K562 (cell line): ENCODE results near the gene MYO9A. TPM values are rescaled to one million over a fixed set of nuclear protein-coding genes. Genes with fewer than 3 reads are reported as not detected.

Experiments
- ARID3A ChIP-seq: IDR thresholded peaks from 2 replicates; pipeline ENCODE4 v1.6.1; 2012; ENCODE audit warnings: low read depth, low read length, improper control_type of control experiment, borderline replicate concordance
- CBX2 ChIP-seq: fragments of 200-600 bp; sonication (generic); IDR thresholded peaks from one replicate; pipeline ENCODE4 v1.6.1; 2012; ENCODE audit warnings: mild to moderate bottlenecking, low read length, inconsistent platforms; ENCODE audit not compliant: insufficient read depth, poor library complexity, severe bottlenecking
- CBX5 ChIP-seq: IDR thresholded peaks from 2 replicates; pipeline ENCODE4 v1.6.1; 2014; ENCODE audit warnings: low read depth, borderline replicate concordance
- CEBPZ ChIP-seq: fragments of 150-350 bp; IDR thresholded peaks from 2 replicates; pipeline ENCODE4 v1.6.1; 2014; ENCODE audit warnings: low read depth, mild to moderate bottlenecking, low read length, borderline replicate concordance
- DNMT1 ChIP-seq: fragments of 450-650 bp; IDR thresholded peaks from 2 replicates; pipeline ENCODE4 v1.6.1; 2016; ENCODE audit warnings: antibody characterized with exemption, mild to moderate bottlenecking
- ELK1 ChIP-seq: sonication (generic); formaldehyde crosslinking; IDR thresholded peaks from 2 replicates; pipeline ENCODE4 v1.8.1; 2022; ENCODE audit warnings: missing genetic modification reagents
- EP400 ChIP-seq: fragments of 450-650 bp; IDR thresholded peaks from 2 replicates; pipeline ENCODE4 v1.6.1; 2017; ENCODE audit warnings: antibody characterized with exemption, mild to moderate bottlenecking, moderate library complexity
- FOXJ3 ChIP-seq: sonication (generic); formaldehyde crosslinking; IDR thresholded peaks from 2 replicates; pipeline ENCODE4 v1.4.0; 2020; ENCODE audit warnings: mild to moderate bottlenecking, missing genetic modification reagents
- GABPB1 ChIP-seq: sonication (generic); formaldehyde crosslinking; IDR thresholded peaks from 2 replicates; pipeline ENCODE4 v1.8.0; 2022; ENCODE audit warnings: mild to moderate bottlenecking, missing genetic modification reagents
- HDGF ChIP-seq: fragments of 450-650 bp; IDR thresholded peaks from 2 replicates; pipeline ENCODE4 v1.6.1; 2016
- JUNB ChIP-seq: fragments of 450-650 bp; formaldehyde crosslinking; conservative IDR thresholded peaks from 2 replicates; pipeline ENCODE4 v1.4.0; 2020; ENCODE audit warnings: mild to moderate bottlenecking
- MTA1 ChIP-seq: fragments of 450-650 bp; IDR thresholded peaks from 2 replicates; pipeline ENCODE4 v1.6.1; 2017; ENCODE audit warnings: borderline replicate concordance
- POLR2H ChIP-seq: IDR thresholded peaks from 2 replicates; pipeline ENCODE4 v1.6.1; 2016; ENCODE audit warnings: missing genetic modification characterization, low read depth, mild to moderate bottlenecking, control low read depth, missing compliant biosample characterization, moderate library complexity
- POLR3A ChIP-seq: IDR thresholded peaks from 2 replicates; pipeline ENCODE4 v1.6.1; 2011; ENCODE audit warnings: borderline replicate concordance, mild to moderate bottlenecking, moderate library complexity; ENCODE audit not compliant: insufficient read length, insufficient read depth; ENCODE audit errors: extremely low read depth
- RAD51 ChIP-seq: fragments of 450-650 bp; IDR thresholded peaks from 2 replicates; pipeline ENCODE4 v1.7.1; 2016; ENCODE audit warnings: low read depth, mild to moderate bottlenecking, borderline replicate concordance
- SPI1 ChIP-seq: IDR thresholded peaks from 2 replicates; pipeline ENCODE4 v1.6.1; 2011; ENCODE audit warnings: low read depth, low read length, control low read depth, borderline replicate concordance
- TAF1 ChIP-seq: IDR thresholded peaks from 2 replicates; pipeline ENCODE4 v1.6.1; 2011; ENCODE audit warnings: mild to moderate bottlenecking, low read length, moderate library complexity; ENCODE audit not compliant: insufficient read depth, control insufficient read depth, severe bottlenecking; ENCODE audit errors: extremely low read depth
- TEAD1 ChIP-seq, 2 experiments: fragments of 450-650 bp in 1 of 2; sonication (generic) in 1 of 2; formaldehyde crosslinking; IDR thresholded peaks; 2 replicates each; pipeline versions ENCODE4 v1.4.0 to v1.8.0; 2020 to 2022; ENCODE audit warnings: mild to moderate bottlenecking in 2 of 2, missing genetic modification reagents in 1 of 2
- ZBTB17 ChIP-seq: fragments of 450-650 bp; formaldehyde crosslinking; IDR thresholded peaks from 2 replicates; pipeline ENCODE4 v1.4.0; 2020; ENCODE audit warnings: mild to moderate bottlenecking
- ZNF436 ChIP-seq: fragments of 250-450, 450-650 bp; sonication (Bioruptor Pico); formaldehyde crosslinking; IDR thresholded peaks from 2 replicates; pipeline ENCODE4 v1.7.0; 2020; ENCODE audit warnings: mild to moderate bottlenecking
- ZNF696 ChIP-seq: fragments of 250-450 bp; sonication (Bioruptor Pico); conservative IDR thresholded peaks from 2 replicates; pipeline ENCODE4 v1.4.0; 2020; ENCODE audit warnings: mild to moderate bottlenecking, moderate library complexity
- polyA plus RNA-seq, 8 experiments: library from polyadenylated mRNA; depleted of rRNA in 4 of 8; stranded (reverse) in 5 of 8; unstranded in 3 of 8; fragments of >200 nt; fragmentation: Nextera tagmentation in 2 of 8; fragmentation: Illumina TruSeq in 1 of 8; extraction: Ambion mirVana in 2 of 8; extraction: Trizol in 1 of 8; gene quantifications; 2 replicates each; pipeline versions ENCODE4 v1.2.1 to v1.2.3, GENCODE V29; 2011 to 2014; ENCODE audit warnings: inconsistent platforms in 1 of 8, missing spikeins in 1 of 8
- total RNA-seq, 7 experiments: library from RNA; depleted of rRNA in 6 of 7; stranded (reverse); fragments of >200 nt in 6 of 7; fragmentation: Illumina TruSeq in 2 of 7; extraction: Trizol in 2 of 7; gene quantifications; 2 replicates each; pipeline versions ENCODE4 v1.2.1 to v1.2.3, GENCODE V29; 2011 to 2021; ENCODE audit warnings: low replicate concordance in 1 of 7
- TF ChIP-seq, protein P1 (sequence below): IDR thresholded peaks from 2 replicates; pipeline ENCODE4 v1.6.1; 2016; ENCODE audit warnings: missing genetic modification characterization, missing compliant biosample characterization

MYO9A gene
- total and polyA plus RNA-seq, 9 of the 15 experiments (the other 6 are each of a cell fraction or from before 2014, with no cell fraction given): 1.9 to 15.4 (median 5.8) TPM

GRCh38 chr15:72117486-72118016, 399 bp downstream of the MYO9A start (continued):
- TF ChIP-seq TEAD1 (CRISPR knock-in tag; IDR thresholded peaks at IDR 0.05): peak in 1 of 2 experiments; percentile 54; a peak in 1 of 4 replicates
- TF ChIP-seq EP400: no peak
- TF ChIP-seq CEBPZ: no peak
- no peak for TF ChIP-seq TAF1
- no peak for TF ChIP-seq ZNF696
- no peak for TF ChIP-seq JUNB (CRISPR knock-in tag)
- no peak for TF ChIP-seq DNMT1
- no peak for TF ChIP-seq MTA1
- no peak for TF ChIP-seq POLR3A
- TF ChIP-seq ZBTB17: no peak
- no peak for TF ChIP-seq ARID3A
- TF ChIP-seq CBX2: no peak
- no peak for TF ChIP-seq FOXJ3 (CRISPR knock-in tag)
- TF ChIP-seq POLR2H: no peak
- TF ChIP-seq CBX5: no peak
- TF ChIP-seq GABPB1 (CRISPR knock-in tag): peak; percentile 45; the same call in 1 of the 2 replicates
- no peak for TF ChIP-seq ZNF436
- TF ChIP-seq SPI1: no peak
- no peak for TF ChIP-seq RAD51
- no peak for TF ChIP-seq ELK1 (CRISPR knock-in tag)
- no peak for TF ChIP-seq HDGF
- TF ChIP-seq, protein P1, sequence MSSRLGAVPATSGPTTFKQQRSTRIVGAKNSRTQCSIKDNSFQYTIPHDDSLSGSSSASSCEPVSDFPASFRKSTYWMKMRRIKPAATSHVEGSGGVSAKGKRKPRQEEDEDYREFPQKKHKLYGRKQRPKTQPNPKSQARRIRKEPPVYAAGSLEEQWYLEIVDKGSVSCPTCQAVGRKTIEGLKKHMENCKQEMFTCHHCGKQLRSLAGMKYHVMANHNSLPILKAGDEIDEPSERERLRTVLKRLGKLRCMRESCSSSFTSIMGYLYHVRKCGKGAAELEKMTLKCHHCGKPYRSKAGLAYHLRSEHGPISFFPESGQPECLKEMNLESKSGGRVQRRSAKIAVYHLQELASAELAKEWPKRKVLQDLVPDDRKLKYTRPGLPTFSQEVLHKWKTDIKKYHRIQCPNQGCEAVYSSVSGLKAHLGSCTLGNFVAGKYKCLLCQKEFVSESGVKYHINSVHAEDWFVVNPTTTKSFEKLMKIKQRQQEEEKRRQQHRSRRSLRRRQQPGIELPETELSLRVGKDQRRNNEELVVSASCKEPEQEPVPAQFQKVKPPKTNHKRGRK (tag): no peak
